ACC112 (cell line): ENCODE data around the gene OR51E1.

ENCODE experiments used
- H2AFZ ChIP-seq: fragments of 200-600 bp; sonication (generic); one replicate; pipeline ENCODE4 v1.6.0; 2017; ENCODE audit warnings: antibody characterized with exemption, low read length; ENCODE audit not compliant: unreplicated experiment
- H3K27ac ChIP-seq: fragments of 200-600 bp; sonication (generic); 2 replicates; pipeline ENCODE4 v1.5.1; 2014; ENCODE audit warnings: low read depth, mild to moderate bottlenecking, antibody characterized with exemption, low read length, moderate library complexity
- H3K27me3 ChIP-seq: fragments of 200-600 bp; sonication (generic); 2 replicates; pipeline ENCODE4 v1.6.1; 2014; ENCODE audit warnings: mild to moderate bottlenecking, antibody characterized with exemption, low read length, moderate library complexity, mixed read lengths; ENCODE audit not compliant: insufficient read depth
- H3K36me3 ChIP-seq: fragments of 200-600 bp; sonication (generic); 2 replicates; pipeline ENCODE4 v1.6.1; 2016; ENCODE audit warnings: mild to moderate bottlenecking, antibody characterized with exemption, low read length, moderate library complexity, mixed read lengths; ENCODE audit not compliant: insufficient read depth
- H3K4me1 ChIP-seq: fragments of 200-600 bp; sonication (generic); one replicate; pipeline ENCODE4 v1.6.1; 2016; ENCODE audit warnings: low read length, mixed read lengths; ENCODE audit not compliant: insufficient read depth, unreplicated experiment, control insufficient read depth
- H3K4me3 ChIP-seq: fragments of 200-600 bp; sonication (generic); 2 replicates; pipeline ENCODE4 v1.5.1; 2014; ENCODE audit warnings: mild to moderate bottlenecking, low read depth, low read length
- H3K79me2 ChIP-seq: fragments of 200-600 bp; sonication (generic); one replicate; pipeline ENCODE4 v1.6.0; 2016; ENCODE audit warnings: low read length; ENCODE audit not compliant: control insufficient read depth, unreplicated experiment, insufficient read depth

Gene OR51E1

DNA sequence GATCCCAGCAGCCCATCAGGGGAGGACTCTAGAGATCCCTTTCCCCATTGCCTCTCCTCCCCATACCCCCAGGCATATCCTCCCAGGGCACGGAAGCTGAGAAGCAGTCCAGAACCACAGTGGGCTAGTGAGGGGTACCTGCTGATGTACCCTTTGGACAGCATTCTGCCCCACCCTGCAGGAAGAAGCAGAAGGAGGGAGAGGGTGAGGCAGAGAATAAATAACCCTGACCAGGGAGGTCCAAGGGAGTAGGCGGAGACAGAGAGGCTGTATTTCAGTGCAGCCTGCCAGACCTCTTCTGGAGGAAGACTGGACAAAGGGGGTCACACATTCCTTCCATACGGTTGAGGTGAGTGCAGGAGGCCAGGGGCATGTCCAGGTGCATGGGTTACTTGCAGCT, at the start of gene OR51E1:
TSS of gene OR51E1 (plus strand) at position 301 of the 400 bp plus-strand sequence. CDS start 8,545 bp downstream, outside the sequence.
- Histone ChIP-seq H2AFZ (no peak within 1 kb of the TSS), H3K4me3 (no peak within 1 kb of the TSS), H3K4me1 (no peaks in the 10 kb centered on the region), H3K27ac (no peak within 1 kb of the TSS), H3K27me3 (peaks cover 25% of the 10 kb centered on the region; the same call in 1 of the 2 replicates), H3K36me3 (no peaks in the 10 kb centered on the region), H3K79me2 (no peaks in the 10 kb centered on the region)

GRCh38 chr11:4605057-4605456, 38.7 kb upstream of the OR51E1 start:
- H2AFZ ChIP-seq = no peak overlapping the region
- H3K36me3 ChIP-seq = peaks cover 11% of the 10 kb centered on the region
- H3K27ac ChIP-seq = no peak overlapping the region
- H3K4me3 ChIP-seq = no peak overlapping the region
- peaks cover 7% of the 10 kb centered on the region for H3K79me2 ChIP-seq
- no peaks in the 10 kb centered on the region for H3K27me3 ChIP-seq
- peaks cover 15% of the 10 kb centered on the region for H3K4me1 ChIP-seq

DNA sequence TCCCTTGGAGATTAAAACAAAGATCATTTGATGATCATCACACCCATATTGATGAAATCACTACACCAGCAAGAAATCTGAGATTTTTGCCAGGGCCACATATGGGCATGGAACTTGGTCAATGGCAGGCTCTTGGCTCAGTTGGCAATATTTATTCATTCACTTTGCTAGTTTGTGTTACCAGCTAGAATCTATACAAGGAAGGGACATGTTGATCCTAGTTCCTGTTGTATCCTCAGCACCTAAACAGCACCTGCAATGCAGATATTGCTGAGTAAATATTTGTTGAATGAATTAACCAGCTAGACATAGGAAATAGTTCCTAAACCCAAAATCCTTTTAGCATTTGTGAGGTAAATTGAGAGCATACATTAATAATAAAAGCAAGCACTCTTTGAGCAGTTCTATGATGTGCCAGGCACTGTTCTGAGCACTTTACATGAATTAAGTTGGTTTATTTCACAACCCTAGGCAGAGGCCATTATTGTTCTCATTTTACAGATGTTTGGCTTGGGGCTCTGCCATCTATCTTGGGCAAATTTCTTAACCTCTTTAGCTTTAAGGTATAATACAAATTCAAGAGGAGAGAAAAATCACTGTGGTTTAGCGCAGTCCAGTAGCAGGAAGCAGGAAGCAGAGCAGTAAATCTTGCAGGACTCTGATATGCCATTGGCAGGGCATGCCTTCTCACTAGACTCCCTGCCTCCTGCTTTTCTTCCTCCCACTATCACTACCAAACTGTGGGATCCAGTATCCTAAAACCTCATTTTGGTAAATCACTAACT, 37.4 kb upstream of the OR51E1 start:
- peak overlapping the region; percentile 55 for H2AFZ ChIP-seq
- H3K36me3 ChIP-seq = peaks cover 11% of the 10 kb centered on the region
- H3K27ac ChIP-seq = no peak overlapping the region
- peaks cover 15% of the 10 kb centered on the region for H3K4me1 ChIP-seq
- H3K27me3 ChIP-seq = no peaks in the 10 kb centered on the region
- H3K4me3 ChIP-seq = peak overlapping the region; percentile 91
- H3K79me2 ChIP-seq = peaks cover 7% of the 10 kb centered on the region

- Histone ChIP-seq H2AFZ (peak overlapping the region; percentile 92), H3K4me1 (peaks cover 15% of the 10 kb centered on the region), H3K27ac (peak overlapping the region; percentile 77), H3K36me3 (peaks cover 11% of the 10 kb centered on the region), H3K4me3 (peak overlapping the region; percentile 91), H3K79me2 (peaks cover 7% of the 10 kb centered on the region), H3K27me3 (no peaks in the 10 kb centered on the region)
Measured at GRCh38 chr11:4607096-4607495, 36.7 kb upstream of the OR51E1 start.

DNA sequence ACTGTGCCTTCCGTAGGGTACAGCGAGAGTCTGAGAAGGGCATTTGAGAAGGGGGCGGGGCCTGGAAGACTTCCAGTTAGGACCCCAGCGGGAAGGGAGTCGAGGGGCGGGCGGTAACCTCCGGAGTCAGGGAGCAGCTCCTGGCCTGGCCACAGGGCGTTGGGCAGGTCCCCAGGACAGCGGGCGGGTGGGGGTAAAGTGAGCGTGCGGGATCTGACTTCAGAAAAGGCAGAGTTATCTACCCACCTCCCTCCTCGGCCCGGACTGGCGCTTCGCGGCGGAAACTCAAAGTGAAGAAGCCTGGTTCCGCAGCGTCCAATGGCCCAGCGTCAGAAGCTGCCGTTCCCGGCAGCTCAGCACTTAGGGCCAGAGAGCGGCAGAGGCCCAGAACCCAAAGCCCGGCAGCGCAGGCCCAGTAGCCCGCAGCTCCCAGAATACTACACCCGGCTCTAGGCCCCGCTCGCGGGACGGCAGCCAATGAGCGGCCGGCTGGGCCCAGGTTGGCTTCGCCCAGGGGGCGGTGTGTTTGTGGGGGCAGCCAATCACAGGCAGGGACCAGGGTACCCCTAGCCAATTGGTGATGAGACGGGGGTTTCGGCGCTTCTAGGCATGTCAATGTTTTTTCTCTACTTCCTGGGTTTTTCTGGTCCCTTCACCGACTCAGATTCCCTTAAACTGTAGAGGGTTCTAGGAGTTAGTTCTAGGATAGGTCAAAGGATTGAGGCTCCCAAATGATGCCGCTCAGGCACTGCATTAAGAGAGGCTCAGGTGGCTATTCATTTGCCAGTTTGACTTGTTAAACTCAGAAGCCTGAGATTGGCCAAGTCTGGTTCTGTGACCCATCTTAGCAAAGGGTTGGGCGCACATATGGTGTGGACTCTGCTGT, 35.8 kb upstream of the OR51E1 start, which contains the start of gene TRIM68:
TSS of gene TRIM68 (minus strand) at position 451 of the 886 bp plus-strand sequence. CDS start 2,727 bp downstream, outside the sequence.
- Histone ChIP-seq H3K4me1 (peaks cover 15% of the 10 kb centered on the region), H3K27me3 (no peaks in the 10 kb centered on the region), H3K36me3 (peaks cover 10% of the 10 kb centered on the region), H3K79me2 (peaks cover 7% of the 10 kb centered on the region), H3K4me3 (peak within 1 kb of the TSS; percentile 91), H2AFZ (peak within 1 kb of the TSS; percentile 99), H3K27ac (peak within 1 kb of the TSS; percentile 77)

DNA sequence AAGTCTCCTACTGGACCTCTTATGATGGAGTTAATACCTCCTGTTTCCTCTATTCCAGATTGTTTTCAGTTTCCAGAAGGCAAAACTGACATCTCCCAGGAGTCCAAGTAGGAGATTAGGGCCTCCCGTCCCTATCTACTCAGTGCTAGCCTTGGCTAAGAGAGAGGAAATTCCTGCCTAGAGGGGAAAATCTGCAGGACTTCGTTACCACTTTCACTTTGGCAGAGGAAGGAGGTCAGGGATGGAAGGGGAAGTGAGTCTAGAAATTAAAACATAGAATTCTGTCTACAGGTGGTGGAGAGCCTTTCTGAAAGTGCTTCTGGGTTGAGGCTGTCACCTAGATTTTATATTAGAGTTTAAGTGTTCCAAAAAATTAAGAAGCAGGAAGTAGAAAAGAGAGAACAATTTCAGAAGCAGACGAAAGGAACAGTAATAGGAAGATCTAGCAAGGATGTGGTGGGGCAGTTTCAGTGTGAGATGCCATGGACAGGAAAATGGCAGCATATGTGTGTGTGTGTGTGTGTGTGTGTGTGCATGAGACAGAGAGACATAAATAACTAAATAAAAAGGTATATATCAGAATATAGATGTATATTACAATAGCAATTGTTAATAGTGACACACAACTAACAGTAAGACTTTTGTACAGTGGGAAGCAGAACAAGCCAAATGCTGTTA, 33.4 kb upstream of the OR51E1 start:
- Histone ChIP-seq H3K27me3 (peaks cover 12% of the 10 kb centered on the region; the same call in 1 of the 2 replicates), H3K4me1 (peaks cover 15% of the 10 kb centered on the region), H2AFZ (peak overlapping the region; percentile 92), H3K4me3 (peak overlapping the region; percentile 58), H3K27ac (no peak overlapping the region), H3K79me2 (peaks cover 7% of the 10 kb centered on the region), H3K36me3 (no peaks in the 10 kb centered on the region)

DNA sequence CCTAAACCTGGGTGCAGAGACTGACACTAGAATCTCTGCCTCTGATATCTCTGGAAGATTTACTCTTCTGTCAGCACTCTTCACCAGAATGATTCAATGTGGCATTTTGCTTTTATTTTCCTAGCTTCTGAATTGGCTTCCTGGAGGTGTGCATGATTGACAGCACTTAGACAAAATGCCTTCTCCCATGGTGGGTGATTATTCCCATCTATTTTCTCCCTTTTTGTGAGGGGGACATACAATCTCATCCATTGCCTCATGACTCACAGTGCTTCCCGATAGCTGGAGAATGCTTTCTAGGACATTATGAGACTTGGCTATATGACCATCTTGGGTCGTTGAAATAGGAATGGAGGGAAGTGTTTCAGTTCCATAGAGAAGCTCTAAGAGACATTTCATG, 31.8 kb upstream of the OR51E1 start:
- Histone ChIP-seq H3K27me3 (peaks cover 16% of the 10 kb centered on the region; the same call in 1 of the 2 replicates), H3K36me3 (no peaks in the 10 kb centered on the region), H3K4me3 (no peak overlapping the region), H3K27ac (no peak overlapping the region), H3K79me2 (peaks cover 6% of the 10 kb centered on the region), H3K4me1 (peaks cover 8% of the 10 kb centered on the region), H2AFZ (no peak overlapping the region)

- H3K79me2 ChIP-seq = no peaks in the 10 kb centered on the region
- no peaks in the 10 kb centered on the region for H3K4me1 ChIP-seq
- H3K4me3 ChIP-seq = no peak overlapping the region
- no peaks in the 10 kb centered on the region for H3K36me3 ChIP-seq
- H2AFZ ChIP-seq = no peak overlapping the region
- peaks cover 42% of the 10 kb centered on the region for H3K27me3 ChIP-seq
- H3K27ac ChIP-seq = no peak overlapping the region
Measured at GRCh38 chr11:4615856-4616444, 27.8 kb upstream of the OR51E1 start.

DNA sequence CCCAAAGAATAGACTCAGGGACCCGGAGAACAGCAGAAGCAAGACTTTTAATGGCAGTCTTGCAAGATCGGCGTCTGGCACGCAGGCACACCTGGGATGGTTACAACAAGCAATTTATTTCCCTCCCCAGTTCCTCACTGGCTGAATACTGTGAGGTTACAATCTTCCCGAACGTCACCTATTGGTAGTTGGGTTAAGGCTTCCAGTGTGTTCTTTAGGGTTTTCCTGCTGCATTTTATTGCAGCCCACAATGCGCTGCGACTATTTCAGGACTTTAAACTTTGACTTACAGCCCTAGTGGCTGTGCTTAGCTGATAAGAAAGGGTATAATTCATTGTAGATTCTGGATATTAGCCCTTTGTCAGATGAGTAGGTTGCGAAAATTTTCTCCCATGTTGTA, 24.3 kb upstream of the OR51E1 start:
- Histone ChIP-seq H3K79me2 (no peaks in the 10 kb centered on the region), H2AFZ (no peak overlapping the region), H3K4me1 (no peaks in the 10 kb centered on the region), H3K4me3 (no peak overlapping the region), H3K27ac (no peak overlapping the region), H3K27me3 (peaks cover 52% of the 10 kb centered on the region), H3K36me3 (no peaks in the 10 kb centered on the region)
